ENCODE results near the gene RAB15.

RAB15 gene

DNA sequence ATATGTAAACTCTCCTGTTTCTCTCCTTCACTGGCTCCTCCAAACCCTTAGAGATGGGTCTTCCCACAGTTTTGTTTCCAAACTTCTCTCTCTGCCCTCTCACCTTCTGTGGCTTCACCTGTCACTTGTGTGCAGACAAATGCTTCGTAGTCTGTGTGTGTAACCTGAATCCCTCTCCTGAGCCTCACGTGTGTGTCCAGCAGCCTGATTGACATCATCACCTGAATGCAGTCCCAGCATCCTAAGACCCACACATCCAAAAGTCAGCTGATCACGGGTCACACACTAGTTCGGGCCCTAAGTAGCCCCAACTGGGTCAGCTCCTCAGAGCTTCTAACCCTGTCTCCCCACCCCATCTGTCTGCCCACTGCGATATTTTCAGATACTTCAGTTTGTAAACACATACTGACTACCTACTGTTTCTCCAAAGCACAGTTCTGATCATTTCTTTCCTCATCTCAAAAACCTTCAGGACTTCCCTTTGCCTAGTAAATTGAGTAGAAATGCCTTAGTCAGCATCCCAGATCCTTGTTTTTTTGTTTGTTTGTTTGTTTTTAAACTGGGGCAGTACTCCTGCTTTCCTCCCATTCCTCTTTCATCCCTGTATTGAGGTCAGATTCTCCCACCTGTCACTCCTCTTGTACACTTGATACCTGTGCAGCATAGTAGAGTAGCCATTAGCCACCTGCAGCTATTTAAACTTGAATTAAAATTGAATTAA, 38.2 kb upstream of the RAB15 start:
- TF ChIP-seq, protein P1, sequence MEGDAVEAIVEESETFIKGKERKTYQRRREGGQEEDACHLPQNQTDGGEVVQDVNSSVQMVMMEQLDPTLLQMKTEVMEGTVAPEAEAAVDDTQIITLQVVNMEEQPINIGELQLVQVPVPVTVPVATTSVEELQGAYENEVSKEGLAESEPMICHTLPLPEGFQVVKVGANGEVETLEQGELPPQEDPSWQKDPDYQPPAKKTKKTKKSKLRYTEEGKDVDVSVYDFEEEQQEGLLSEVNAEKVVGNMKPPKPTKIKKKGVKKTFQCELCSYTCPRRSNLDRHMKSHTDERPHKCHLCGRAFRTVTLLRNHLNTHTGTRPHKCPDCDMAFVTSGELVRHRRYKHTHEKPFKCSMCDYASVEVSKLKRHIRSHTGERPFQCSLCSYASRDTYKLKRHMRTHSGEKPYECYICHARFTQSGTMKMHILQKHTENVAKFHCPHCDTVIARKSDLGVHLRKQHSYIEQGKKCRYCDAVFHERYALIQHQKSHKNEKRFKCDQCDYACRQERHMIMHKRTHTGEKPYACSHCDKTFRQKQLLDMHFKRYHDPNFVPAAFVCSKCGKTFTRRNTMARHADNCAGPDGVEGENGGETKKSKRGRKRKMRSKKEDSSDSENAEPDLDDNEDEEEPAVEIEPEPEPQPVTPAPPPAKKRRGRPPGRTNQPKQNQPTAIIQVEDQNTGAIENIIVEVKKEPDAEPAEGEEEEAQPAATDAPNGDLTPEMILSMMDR (IDR thresholded peaks at IDR 0.05; ENCODE audit: insufficient read depth, missing control alignments): no peak
- FAIRE-seq (no peak), DNase-seq (ENCODE audit: insufficient read length, low spot score) (no peak)

DNA sequence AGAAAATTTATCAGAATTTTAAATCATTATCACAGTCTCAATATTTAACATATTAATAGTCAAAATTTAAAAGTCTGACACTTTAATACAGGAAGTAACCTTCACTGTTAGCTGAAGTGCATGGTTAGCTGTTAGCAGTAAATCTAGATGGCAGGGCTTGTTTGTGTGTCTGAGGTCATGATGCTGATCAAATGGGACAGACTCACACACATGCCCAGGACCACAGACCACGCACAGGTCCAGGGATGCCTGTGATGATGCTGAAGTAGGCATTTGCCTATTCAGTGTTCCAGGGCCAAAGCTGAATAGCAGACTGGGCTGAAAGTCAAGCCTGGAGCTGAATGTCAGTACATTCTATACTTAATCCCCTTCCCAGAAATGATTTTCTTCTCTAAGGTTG, 35.1 kb upstream of the RAB15 start:
- FAIRE-seq: no peak
- TF ChIP-seq, protein P1 (IDR thresholded peaks at IDR 0.05; ENCODE audit: insufficient read depth, missing control alignments): no peak
- DNase-seq (ENCODE audit: insufficient read length, low spot score): no peak

DNA sequence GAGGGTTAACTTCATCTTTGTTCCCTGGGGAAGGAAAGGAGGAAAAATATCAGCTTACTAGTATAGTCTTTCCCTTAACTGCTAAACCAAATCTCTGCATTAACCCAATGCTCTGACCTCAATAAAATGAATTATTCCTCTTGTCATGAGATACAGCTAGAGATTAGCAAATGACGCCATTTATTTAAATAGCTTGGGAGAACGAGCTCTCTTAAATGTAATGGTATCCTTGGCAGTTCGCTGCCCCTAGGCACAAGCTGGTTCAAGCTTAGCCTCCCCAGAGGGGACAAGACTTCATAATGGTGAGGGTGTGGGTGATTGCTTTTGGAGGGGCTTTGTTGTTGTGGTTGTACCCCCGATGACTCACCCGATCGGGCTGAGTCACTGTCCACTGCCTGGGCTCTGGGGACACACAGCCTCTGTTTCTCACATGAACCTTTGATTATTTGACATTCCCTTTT, 34.2 kb upstream of the RAB15 start:
- TF ChIP-seq, protein P1 (IDR thresholded peaks at IDR 0.05; ENCODE audit: insufficient read depth, missing control alignments): no peak
- no peak for DNase-seq (ENCODE audit: insufficient read length, low spot score)
- no peak for FAIRE-seq

DNA sequence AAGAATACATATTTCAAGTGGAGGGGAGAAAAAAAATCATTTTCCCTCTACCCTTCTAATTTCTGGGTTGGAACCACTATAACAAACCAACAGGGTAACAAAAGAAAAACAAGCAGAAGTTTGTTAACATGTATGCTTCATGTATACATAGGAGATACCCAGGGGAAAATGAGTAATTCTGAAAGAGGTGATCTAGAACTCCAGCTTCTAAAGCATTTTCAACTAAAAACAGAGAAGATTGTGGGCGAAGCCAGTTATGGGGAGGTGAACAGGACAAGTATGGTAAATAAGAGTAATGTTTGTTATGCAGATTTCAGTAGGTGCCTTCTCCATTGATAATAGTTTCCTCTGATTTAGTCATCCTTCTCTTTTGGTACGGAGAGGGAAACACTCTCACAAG, 31.3 kb upstream of the RAB15 start:
- DNase-seq (ENCODE audit: insufficient read length, low spot score): no peak
- TF ChIP-seq, protein P1 (IDR thresholded peaks at IDR 0.05; ENCODE audit: insufficient read depth, missing control alignments): no peak
- FAIRE-seq: no peak

DNA sequence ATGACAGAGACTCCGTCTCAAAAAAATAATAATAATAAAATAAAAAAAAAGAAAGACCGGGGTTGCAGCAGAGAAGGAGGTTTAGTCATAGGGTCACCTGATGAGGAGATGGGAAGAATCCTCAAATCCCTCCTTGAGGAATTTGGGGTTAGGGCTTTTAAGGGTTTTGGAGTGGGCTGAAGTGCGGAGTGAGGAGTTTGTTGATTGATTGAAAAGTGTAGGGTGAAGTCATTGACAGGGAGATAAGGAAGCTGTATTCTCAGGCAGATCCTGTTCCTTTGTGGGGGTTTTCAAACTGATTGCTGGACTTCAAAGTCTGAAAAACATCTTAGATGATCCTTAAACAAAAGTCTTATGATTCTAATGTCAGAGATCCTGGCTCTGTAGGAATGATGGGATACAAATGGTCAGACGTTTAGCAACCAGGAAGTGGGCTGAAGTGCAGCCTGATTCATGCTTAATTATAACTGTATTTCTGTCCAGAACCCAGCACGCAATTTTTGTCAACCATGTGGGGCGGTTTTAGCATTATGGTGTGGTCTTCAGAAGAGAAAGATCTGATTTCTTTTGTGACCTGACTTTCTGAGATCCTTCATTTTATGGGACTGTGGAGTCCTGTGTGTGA, 30.6 kb upstream of the RAB15 start:
- FAIRE-seq: no peak
- DNase-seq (ENCODE audit: insufficient read length, low spot score): no peak
- TF ChIP-seq, protein P1 (IDR thresholded peaks at IDR 0.05; ENCODE audit: insufficient read depth, missing control alignments): no peak

DNA sequence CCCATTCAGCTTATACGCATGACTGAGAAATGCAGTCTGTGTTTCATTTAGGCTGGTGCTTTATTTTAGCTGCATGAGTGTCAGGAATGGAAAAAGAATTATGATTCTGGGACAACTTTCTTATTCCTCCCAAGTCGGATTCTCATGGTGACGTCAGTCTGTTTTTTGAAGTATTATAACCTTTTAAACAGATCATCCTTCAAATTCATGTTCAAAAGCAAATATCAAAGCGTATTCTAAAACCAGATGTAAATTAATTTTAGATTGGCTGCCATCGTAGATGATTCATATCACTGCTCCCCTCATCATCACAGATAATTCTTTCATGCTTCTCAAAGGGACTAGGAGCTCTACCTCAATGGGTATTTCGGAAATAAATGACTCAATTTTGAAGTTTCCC, 29.6 kb upstream of the RAB15 start:
- DNase-seq (ENCODE audit: insufficient read length, low spot score) (no peak), FAIRE-seq (no peak)
- TF ChIP-seq, protein P1 (IDR thresholded peaks at IDR 0.05; ENCODE audit: insufficient read depth, missing control alignments): no peak
